H54 (cell line): ENCODE measurements around the gene NFATC1.

ENCODE experiments used
- DNase-seq: peaks from one replicate; pipeline ENCODE4 v3.0.0; 2011; ENCODE audit warnings: low spot score, mixed read lengths; ENCODE audit not compliant: insufficient read length
- FAIRE-seq: peaks from 3 replicates; lab custom pipeline; 2011; peaks lifted over from hg19 to GRCh38; lab: Jason Lieb, UNC
- POLR2A ChIP-seq: IDR thresholded peaks from 2 replicates; pipeline ENCODE4 v1.6.1; 2011; ENCODE audit warnings: low read depth, mild to moderate bottlenecking, low read length

The NFATC1 gene

GRCh38 chr18:79458131-79458838, 62.6 kb downstream of the NFATC1 start:
- FAIRE-seq (no peak), DNase-seq (peak; percentile 81)
- no peak for TF ChIP-seq POLR2A

- no peak for TF ChIP-seq POLR2A
- no peak for DNase-seq
- FAIRE-seq, result no peak
Measured at GRCh38 chr18:79458917-79459803, 63.4 kb downstream of the NFATC1 start.

- DNase-seq, result no peak
- FAIRE-seq, result no peak
- TF ChIP-seq POLR2A, result no peak
Measured at GRCh38 chr18:79459946-79460480, 64.3 kb downstream of the NFATC1 start.

GRCh38 chr18:79460481-79461300, 65.0 kb downstream of the NFATC1 start:
- DNase-seq (no peak), FAIRE-seq (no peak)
- no peak for TF ChIP-seq POLR2A

- DNase-seq, result no peak
- FAIRE-seq, result no peak
- no peak for TF ChIP-seq POLR2A
Measured at GRCh38 chr18:79461627-79462026, 65.9 kb downstream of the NFATC1 start.

GRCh38 chr18:79463424-79463960, 67.8 kb downstream of the NFATC1 start:
- FAIRE-seq (no peak), DNase-seq (no peak)
- TF ChIP-seq POLR2A, result no peak

GRCh38 chr18:79465392-79465991, 69.8 kb downstream of the NFATC1 start:
- FAIRE-seq, result no peak
- no peak for DNase-seq
- TF ChIP-seq POLR2A, result no peak

GRCh38 chr18:79466591-79466990, 70.9 kb downstream of the NFATC1 start:
- FAIRE-seq, result no peak

GRCh38 chr18:79467126-79467525, 71.4 kb downstream of the NFATC1 start:
- TF ChIP-seq POLR2A, result no peak
- FAIRE-seq, result no peak

More at GRCh38 chr18:79466591-79466990, 70.9 kb downstream of the NFATC1 start:
- DNase-seq, result no peak
- no peak for TF ChIP-seq POLR2A

GRCh38 chr18:79468119-79468789, 72.5 kb downstream of the NFATC1 start:
- no peak for FAIRE-seq
- no peak for DNase-seq
- TF ChIP-seq POLR2A, result no peak

More at GRCh38 chr18:79467126-79467525, 71.4 kb downstream of the NFATC1 start:
- no peak for DNase-seq

GRCh38 chr18:79469309-79469708, 73.6 kb downstream of the NFATC1 start:
- DNase-seq (no peak), FAIRE-seq (no peak)

GRCh38 chr18:79469751-79470505, 74.2 kb downstream of the NFATC1 start:
- FAIRE-seq (no peak), DNase-seq (no peak)
- no peak for TF ChIP-seq POLR2A

More at GRCh38 chr18:79469309-79469708, 73.6 kb downstream of the NFATC1 start:
- no peak for TF ChIP-seq POLR2A
